SK-N-MC (cell line): ENCODE data around the gene NOS1.

Experiments used
- EZH2 ChIP-seq: fragments of 200-600 bp; sonication (generic); IDR thresholded peaks from one replicate; pipeline ENCODE4 v1.6.1; 2017; ENCODE audit warnings: antibody characterized with exemption
- FOXP2 ChIP-seq: optimal IDR thresholded peaks from 2 replicates; pipeline ENCODE3; 2011; ENCODE audit warnings: mild to moderate bottlenecking, moderate library complexity; ENCODE audit not compliant: insufficient read depth; ENCODE audit errors: extremely low read length, control extremely low read depth
- POLR2AphosphoS5 ChIP-seq: IDR thresholded peaks from 2 replicates; pipeline ENCODE4 v1.6.1; 2012; ENCODE audit warnings: mild to moderate bottlenecking, low read depth, low read length, borderline replicate concordance

DNA sequence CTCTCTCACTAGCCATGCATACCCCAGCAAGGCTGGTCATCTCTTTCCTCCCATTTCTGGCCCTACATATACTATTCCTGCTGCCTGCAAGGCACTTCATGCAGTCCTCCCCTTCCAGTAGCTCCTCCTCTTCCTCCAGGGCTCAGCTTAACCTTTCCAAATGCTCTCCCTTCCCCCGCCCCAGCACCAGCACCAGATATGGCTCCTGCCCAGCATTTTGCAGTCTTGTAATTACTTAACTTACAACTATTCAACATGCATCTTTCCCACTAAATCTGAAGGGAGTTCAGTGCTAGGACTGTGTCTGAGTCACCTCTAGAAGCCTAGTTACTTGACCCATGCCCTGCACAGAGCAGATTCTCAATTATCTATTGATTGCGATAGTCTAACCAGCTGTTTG, 169.4 kb downstream of the NOS1 start:
- TF ChIP-seq FOXP2 (no peak), EZH2 (no peak), POLR2AphosphoS5 (no peak)
